ENCODE data around the gene CHRDL2.

The CHRDL2 gene

GRCh38 chr11:74672956-74673692, 58.1 kb downstream of the CHRDL2 start:
- H3K4me1 ChIP-seq (ENCODE audit: insufficient read depth, low read length, severe bottlenecking), result no peaks in the 10 kb centered on the region
- H3F3A ChIP-seq (ENCODE audit: insufficient read depth, low read length), result no peaks in the 10 kb centered on the region
- no peaks in the 10 kb centered on the region for H3K9me3 ChIP-seq (ENCODE audit: low read length)
- H3K36me3 ChIP-seq (ENCODE audit: insufficient read depth, low read length), result no peaks in the 10 kb centered on the region
- no peak overlapping the region for H3K9ac ChIP-seq (ENCODE audit: low read length)
- H4K20me1 ChIP-seq (ENCODE audit: insufficient read depth, low read length), result no peaks in the 10 kb centered on the region
- no peaks in the 10 kb centered on the region for H3K27me3 ChIP-seq (ENCODE audit: insufficient read depth, low read length)
- no peak overlapping the region for H2AFZ ChIP-seq (ENCODE audit: low read length)
- no peak overlapping the region for H3K27ac ChIP-seq (ENCODE audit: low read depth, low read length, poor library complexity, severe bottlenecking)
- H3K4me3 ChIP-seq (ENCODE audit: low read depth, low read length, poor library complexity, severe bottlenecking), result no peak overlapping the region
- H3K79me2 ChIP-seq (ENCODE audit: insufficient read depth, low read length), result no peaks in the 10 kb centered on the region
- no peaks in the 10 kb centered on the region for H3K9me2 ChIP-seq (ENCODE audit: low read depth, low read length)
- TF ChIP-seq CTCF (IDR thresholded peaks at IDR 0.05; ENCODE audit: low read length) (no peak), EZH2 (IDR thresholded peaks at IDR 0.05; ENCODE audit: borderline replicate concordance, low read length) (no peak)
- H3K4me2 ChIP-seq (ENCODE audit: low read length), result no peak overlapping the region

- Histone ChIP-seq H3K9me3 (ENCODE audit: low read length) (no peaks in the 10 kb centered on the region), H3K27me3 (ENCODE audit: insufficient read depth, low read length) (no peaks in the 10 kb centered on the region), H3F3A (ENCODE audit: insufficient read depth, low read length) (no peaks in the 10 kb centered on the region), H3K4me2 (ENCODE audit: low read length) (no peak overlapping the region), H3K36me3 (ENCODE audit: insufficient read depth, low read length) (no peaks in the 10 kb centered on the region), H4K20me1 (ENCODE audit: insufficient read depth, low read length) (no peaks in the 10 kb centered on the region), H3K4me1 (ENCODE audit: insufficient read depth, low read length, severe bottlenecking) (no peaks in the 10 kb centered on the region), H3K9ac (ENCODE audit: low read length) (no peak overlapping the region), H3K27ac (ENCODE audit: low read depth, low read length, poor library complexity, severe bottlenecking) (no peak overlapping the region), H3K9me2 (ENCODE audit: low read depth, low read length) (no peaks in the 10 kb centered on the region), H2AFZ (ENCODE audit: low read length) (no peak overlapping the region), H3K4me3 (ENCODE audit: low read depth, low read length, poor library complexity, severe bottlenecking) (no peak overlapping the region), H3K79me2 (ENCODE audit: insufficient read depth, low read length) (no peaks in the 10 kb centered on the region)
- TF ChIP-seq EZH2 (IDR thresholded peaks at IDR 0.05; ENCODE audit: borderline replicate concordance, low read length), result no peak
- no peak for TF ChIP-seq CTCF (IDR thresholded peaks at IDR 0.05; ENCODE audit: low read length)
Observed at GRCh38 chr11:74672332-74672955, 58.8 kb downstream of the CHRDL2 start.

GRCh38 chr11:74671520-74672196, 59.6 kb downstream of the CHRDL2 start:
- Histone ChIP-seq H3K9me3 (ENCODE audit: low read length) (no peaks in the 10 kb centered on the region), H2AFZ (ENCODE audit: low read length) (no peak overlapping the region), H3K36me3 (ENCODE audit: insufficient read depth, low read length) (no peaks in the 10 kb centered on the region), H3K4me1 (ENCODE audit: insufficient read depth, low read length, severe bottlenecking) (no peaks in the 10 kb centered on the region), H4K20me1 (ENCODE audit: insufficient read depth, low read length) (no peaks in the 10 kb centered on the region), H3K79me2 (ENCODE audit: insufficient read depth, low read length) (no peaks in the 10 kb centered on the region), H3K9me2 (ENCODE audit: low read depth, low read length) (no peaks in the 10 kb centered on the region), H3F3A (ENCODE audit: insufficient read depth, low read length) (no peaks in the 10 kb centered on the region), H3K4me2 (ENCODE audit: low read length) (no peak overlapping the region), H3K9ac (ENCODE audit: low read length) (no peak overlapping the region), H3K4me3 (ENCODE audit: low read depth, low read length, poor library complexity, severe bottlenecking) (no peak overlapping the region), H3K27me3 (ENCODE audit: insufficient read depth, low read length) (no peaks in the 10 kb centered on the region), H3K27ac (ENCODE audit: low read depth, low read length, poor library complexity, severe bottlenecking) (no peak overlapping the region)
- no peak for TF ChIP-seq EZH2 (IDR thresholded peaks at IDR 0.05; ENCODE audit: borderline replicate concordance, low read length)
- no peak for TF ChIP-seq CTCF (IDR thresholded peaks at IDR 0.05; ENCODE audit: low read length)

All from OCI-LY1 (cell line).